Endothelial cell (in vitro differentiated cells): ENCODE data around the gene TTBK1. TPM values are rescaled to one million over a fixed set of nuclear protein-coding genes. Genes with fewer than 3 reads are reported as not detected.

Source experiments
- DNase-seq: peaks from one replicate; pipeline ENCODE4 v3.0.0; 2021; ENCODE audit warnings: low spot score
- H3K27ac Mint-ChIP-seq: one replicate; pipeline ENCODE4 v1.8.0; 2021; ENCODE audit warnings: mixed read lengths, inconsistent platforms; ENCODE audit not compliant: unreplicated experiment
- H3K27me3 Mint-ChIP-seq: one replicate; pipeline ENCODE4 v1.8.0; 2021; ENCODE audit warnings: mild to moderate bottlenecking, moderate library complexity, mixed read lengths, inconsistent platforms; ENCODE audit not compliant: unreplicated experiment
- H3K36me3 Mint-ChIP-seq: one replicate; pipeline ENCODE4 v1.8.0; 2021; ENCODE audit warnings: mild to moderate bottlenecking, low read depth, mixed read lengths, inconsistent platforms; ENCODE audit not compliant: unreplicated experiment
- H3K4me1 Mint-ChIP-seq: one replicate; pipeline ENCODE4 v1.8.0; 2021; ENCODE audit warnings: mild to moderate bottlenecking, mixed read lengths, inconsistent platforms; ENCODE audit not compliant: unreplicated experiment
- H3K4me3 Mint-ChIP-seq: one replicate; pipeline ENCODE4 v1.8.0; 2021; ENCODE audit warnings: mild to moderate bottlenecking, mixed read lengths, inconsistent platforms; ENCODE audit not compliant: unreplicated experiment
- H3K9me3 Mint-ChIP-seq: one replicate; pipeline ENCODE4 v1.8.0; 2021; ENCODE audit warnings: mixed read lengths, inconsistent platforms; ENCODE audit not compliant: unreplicated experiment
- total RNA-seq: library from RNA; stranded (reverse); fragmentation: NEBNext Ultra II Directional; extraction: Animal tissue kit (Norgen Biotek cat#: 25700); gene quantifications from one replicate; pipeline ENCODE4 v1.2.1, GENCODE V29; 2021; ENCODE audit not compliant: unreplicated experiment
- TF ChIP-seq, protein P1 (sequence below): fragments of 200-600 bp; sonication (generic); IDR thresholded peaks from one replicate; pipeline ENCODE4 v1.5.0; 2021; ENCODE audit warnings: antibody characterized with exemption; ENCODE audit not compliant: unreplicated experiment

Gene TTBK1
- total RNA-seq, 1 donor from 2014 or later = 1.0 TPM

GRCh38 chr6:43269273-43270007 is 26.2 kb downstream of the TTBK1 start:
- H3K36me3 Mint-ChIP-seq = no peaks in the 10 kb centered on the region
- H3K27ac Mint-ChIP-seq = no peak overlapping the region
- peaks cover 15% of the 10 kb centered on the region for H3K27me3 Mint-ChIP-seq
- H3K4me3 Mint-ChIP-seq = no peak overlapping the region
- TF ChIP-seq, protein P1, sequence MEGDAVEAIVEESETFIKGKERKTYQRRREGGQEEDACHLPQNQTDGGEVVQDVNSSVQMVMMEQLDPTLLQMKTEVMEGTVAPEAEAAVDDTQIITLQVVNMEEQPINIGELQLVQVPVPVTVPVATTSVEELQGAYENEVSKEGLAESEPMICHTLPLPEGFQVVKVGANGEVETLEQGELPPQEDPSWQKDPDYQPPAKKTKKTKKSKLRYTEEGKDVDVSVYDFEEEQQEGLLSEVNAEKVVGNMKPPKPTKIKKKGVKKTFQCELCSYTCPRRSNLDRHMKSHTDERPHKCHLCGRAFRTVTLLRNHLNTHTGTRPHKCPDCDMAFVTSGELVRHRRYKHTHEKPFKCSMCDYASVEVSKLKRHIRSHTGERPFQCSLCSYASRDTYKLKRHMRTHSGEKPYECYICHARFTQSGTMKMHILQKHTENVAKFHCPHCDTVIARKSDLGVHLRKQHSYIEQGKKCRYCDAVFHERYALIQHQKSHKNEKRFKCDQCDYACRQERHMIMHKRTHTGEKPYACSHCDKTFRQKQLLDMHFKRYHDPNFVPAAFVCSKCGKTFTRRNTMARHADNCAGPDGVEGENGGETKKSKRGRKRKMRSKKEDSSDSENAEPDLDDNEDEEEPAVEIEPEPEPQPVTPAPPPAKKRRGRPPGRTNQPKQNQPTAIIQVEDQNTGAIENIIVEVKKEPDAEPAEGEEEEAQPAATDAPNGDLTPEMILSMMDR = no peak
- H3K9me3 Mint-ChIP-seq = no peaks in the 10 kb centered on the region
- H3K4me1 Mint-ChIP-seq = peaks cover 13% of the 10 kb centered on the region
- DNase-seq = no peak

DNA sequence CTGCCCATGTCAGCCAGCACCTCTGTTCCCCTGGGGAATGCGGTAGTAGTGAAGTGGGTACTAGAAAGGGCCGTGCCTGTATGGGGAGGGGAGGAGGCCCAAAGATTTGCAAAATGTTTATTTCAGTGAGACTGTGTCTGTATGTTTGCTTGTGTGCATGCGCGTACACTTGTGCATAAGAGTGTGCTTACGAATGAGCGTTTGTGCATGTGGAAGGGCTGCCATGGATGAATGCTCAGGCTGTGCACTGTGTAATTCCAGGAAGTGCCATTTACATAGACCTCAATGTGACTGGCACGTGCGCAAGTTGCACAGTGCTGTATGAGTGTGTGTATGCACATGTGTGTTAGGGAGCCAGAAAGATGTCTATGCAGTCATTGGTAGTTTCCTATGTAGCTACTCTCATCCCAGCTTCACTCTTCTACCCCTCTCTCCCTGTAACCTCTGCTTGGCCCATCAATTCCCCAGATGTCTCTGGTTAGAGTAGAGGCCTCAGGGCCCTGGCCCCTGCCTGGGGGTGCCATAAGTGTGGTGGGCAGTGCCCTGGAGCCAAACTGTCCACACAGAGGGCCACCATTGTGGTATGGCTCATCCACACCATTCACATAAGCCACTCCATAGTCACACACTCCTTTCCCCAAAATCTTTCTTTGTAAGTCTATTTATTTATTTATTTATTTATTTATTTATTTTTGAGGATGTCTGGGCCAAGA is 28.0 kb downstream of the TTBK1 start:
- Mint-ChIP-seq H3K4me1 (peaks cover 18% of the 10 kb centered on the region), H3K27me3 (peaks cover 17% of the 10 kb centered on the region), H3K4me3 (no peak overlapping the region), H3K36me3 (no peaks in the 10 kb centered on the region), H3K9me3 (no peaks in the 10 kb centered on the region), H3K27ac (no peak overlapping the region)
- TF ChIP-seq, protein P1 = no peak
- no peak for DNase-seq

GRCh38 chr6:43271944-43272343 is 28.7 kb downstream of the TTBK1 start:
- TF ChIP-seq, protein P1 = no peak
- Mint-ChIP-seq H3K4me3 (no peak overlapping the region), H3K4me1 (peaks cover 18% of the 10 kb centered on the region), H3K36me3 (no peaks in the 10 kb centered on the region), H3K9me3 (no peaks in the 10 kb centered on the region), H3K27me3 (peaks cover 20% of the 10 kb centered on the region), H3K27ac (no peak overlapping the region)
- no peak for DNase-seq

GRCh38 chr6:43273707-43274106 is 30.4 kb downstream of the TTBK1 start:
- peaks cover 11% of the 10 kb centered on the region for H3K4me1 Mint-ChIP-seq
- peaks cover 25% of the 10 kb centered on the region for H3K27me3 Mint-ChIP-seq
- no peak overlapping the region for H3K27ac Mint-ChIP-seq
- TF ChIP-seq, protein P1 = no peak
- no peak overlapping the region for H3K4me3 Mint-ChIP-seq
- no peaks in the 10 kb centered on the region for H3K9me3 Mint-ChIP-seq
- DNase-seq = no peak
- no peaks in the 10 kb centered on the region for H3K36me3 Mint-ChIP-seq
